VCaP (cell line): ENCODE data around the gene USP9X.
A peak's percentile ranks its signal among the peaks of the same experiment; 100 is the strongest.

ENCODE experiments used
- H3K27ac ChIP-seq: fragments of 450-650 bp; 2 replicates; pipeline ENCODE4 v1.5.1; 2017
- CTCF ChIP-seq: fragments of 450-650 bp; conservative IDR thresholded peaks from 2 replicates; pipeline ENCODE4 v1.5.1; 2017; ENCODE audit warnings: mild to moderate bottlenecking, moderate library complexity

Gene USP9X

GRCh38 chrX:41087201-41087600, 2.0 kb downstream of the USP9X start:
- H3K27ac ChIP-seq: peak overlapping the region; percentile 96

DNA sequence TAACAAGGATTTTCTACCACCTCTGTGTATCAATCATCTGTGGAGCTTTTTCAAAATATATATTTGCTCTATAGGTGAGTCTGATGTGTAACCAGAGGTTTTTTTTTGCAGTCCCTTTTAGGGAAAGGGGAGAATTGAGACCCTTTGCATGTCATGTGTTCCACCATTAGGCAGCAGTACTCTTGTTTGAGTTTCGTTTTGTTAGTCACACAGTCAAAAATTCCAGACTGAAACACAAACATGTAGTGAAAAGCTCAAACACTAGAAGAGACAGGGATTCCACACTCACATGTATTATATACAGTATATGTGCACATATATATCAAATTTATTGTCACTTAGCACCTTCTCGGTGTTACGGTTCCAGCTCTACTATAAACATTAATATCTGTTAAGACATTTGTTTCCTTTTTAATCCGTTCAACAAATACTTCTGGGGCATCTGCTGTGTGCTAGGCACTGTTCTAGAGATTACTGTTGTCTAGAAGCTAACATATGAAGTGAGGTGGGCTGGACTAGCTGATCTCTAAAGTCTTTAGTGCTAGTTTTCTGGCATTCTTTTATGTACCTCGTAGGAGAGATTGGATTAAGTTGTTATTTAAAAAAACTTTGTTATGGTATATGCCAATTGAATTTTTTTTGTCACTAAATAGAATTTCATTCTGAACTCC, 5.5 kb downstream of the USP9X start:
- no peak overlapping the region for H3K27ac ChIP-seq
- no peak for TF ChIP-seq CTCF

More at GRCh38 chrX:41087201-41087600, 2.0 kb downstream of the USP9X start:
- TF ChIP-seq CTCF: no peak

- TF ChIP-seq CTCF: no peak
- no peak overlapping the region for H3K27ac ChIP-seq
Observed at GRCh38 chrX:41092776-41093175, 7.5 kb downstream of the USP9X start.

GRCh38 chrX:41095174-41095573, 9.9 kb downstream of the USP9X start:
- TF ChIP-seq CTCF: no peak
- H3K27ac ChIP-seq: no peak overlapping the region

DNA sequence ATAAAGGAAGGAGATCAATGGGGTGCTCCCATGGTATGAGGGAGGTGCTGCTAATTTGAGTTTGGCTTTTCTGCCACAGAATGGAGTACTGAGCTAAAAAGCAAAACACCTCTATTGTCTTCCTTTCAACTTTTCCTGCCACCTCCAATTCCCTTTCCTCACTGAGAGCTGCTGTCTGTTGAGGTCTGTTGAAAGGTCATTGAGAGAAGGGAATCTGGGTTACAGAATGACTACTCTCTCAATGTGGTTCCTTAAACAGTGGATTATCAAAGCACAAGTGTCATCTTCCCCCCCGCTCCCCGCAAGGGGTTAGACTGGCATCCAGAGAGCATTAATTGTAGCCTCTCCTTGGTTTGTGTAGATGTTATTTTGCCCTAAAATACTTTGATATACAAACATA, 10.7 kb downstream of the USP9X start:
- TF ChIP-seq CTCF: no peak
- H3K27ac ChIP-seq: no peak overlapping the region

GRCh38 chrX:41096339-41096955, 11.2 kb downstream of the USP9X start:
- no peak overlapping the region for H3K27ac ChIP-seq
- no peak for TF ChIP-seq CTCF

- H3K27ac ChIP-seq: no peak overlapping the region
Observed at GRCh38 chrX:41097326-41097725, 12.1 kb downstream of the USP9X start.

More at GRCh38 chrX:41097326-41097725, 12.1 kb downstream of the USP9X start:
- no peak for TF ChIP-seq CTCF
